Stimulated activated CD4-positive, alpha-beta T cell treated with anti-CD3 and anti-CD28 coated beads, Interleukin-1b, Interleukin-23, amount 100 ng/mL, for 24 hours (primary cell): ENCODE results near the gene CCDC148.

Experiments
- DNase-seq, 4 experiments: peaks; one replicate each; pipeline ENCODE4 v3.0.0-alpha.2; 2020; ENCODE audit warnings: low read depth in 4 of 4, low spot score in 1 of 4

Gene CCDC148

DNA sequence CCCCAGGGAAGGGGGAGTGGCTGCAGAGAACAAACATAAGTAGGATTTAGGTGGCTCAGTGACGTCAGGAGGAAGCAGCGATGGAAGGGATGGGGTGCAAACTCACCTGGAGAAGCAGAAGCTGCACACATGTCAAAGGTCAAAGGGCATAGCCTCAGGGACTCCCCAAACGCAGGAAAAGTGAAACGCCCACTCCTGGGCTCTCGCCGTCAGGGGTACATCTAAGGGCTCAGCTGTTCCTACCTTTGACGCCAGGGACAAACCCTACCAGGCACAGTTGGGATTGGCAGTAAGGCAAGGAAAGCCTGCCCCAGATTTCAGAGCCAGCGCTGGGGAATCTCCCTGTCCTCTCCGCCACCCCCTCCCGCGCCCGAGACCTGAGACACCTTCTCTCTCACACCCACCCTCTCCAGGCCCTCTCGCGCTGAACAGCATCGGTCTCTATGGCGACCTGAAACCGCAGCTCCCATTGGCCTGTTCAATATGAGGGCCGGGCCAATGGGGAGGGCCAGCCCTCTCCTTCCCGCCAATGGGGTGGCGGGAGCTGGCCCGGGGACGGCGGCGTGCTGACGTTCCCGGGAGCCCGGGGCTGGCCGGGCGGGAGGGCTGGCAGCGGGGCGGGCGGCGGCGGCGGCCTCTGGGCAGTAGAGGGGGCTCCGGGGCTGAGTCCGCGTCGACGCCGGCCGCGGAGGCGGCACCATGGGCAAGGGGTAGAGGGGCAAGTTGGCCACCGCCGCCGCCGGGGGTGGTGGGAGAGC is at the start of gene CCDC148, which contains the start of gene PKP4:
Gene CCDC148 (minus strand): TSS at position 445 of the 758 bp plus-strand sequence. CDS start 314 bp downstream, at position 131.
Gene PKP4 (plus strand): TSS at position 644 of the 758 bp plus-strand sequence. CDS start 76,233 bp downstream, outside the sequence.
- peak; percentile 61 to 84 (median 71) for DNase-seq

DNA sequence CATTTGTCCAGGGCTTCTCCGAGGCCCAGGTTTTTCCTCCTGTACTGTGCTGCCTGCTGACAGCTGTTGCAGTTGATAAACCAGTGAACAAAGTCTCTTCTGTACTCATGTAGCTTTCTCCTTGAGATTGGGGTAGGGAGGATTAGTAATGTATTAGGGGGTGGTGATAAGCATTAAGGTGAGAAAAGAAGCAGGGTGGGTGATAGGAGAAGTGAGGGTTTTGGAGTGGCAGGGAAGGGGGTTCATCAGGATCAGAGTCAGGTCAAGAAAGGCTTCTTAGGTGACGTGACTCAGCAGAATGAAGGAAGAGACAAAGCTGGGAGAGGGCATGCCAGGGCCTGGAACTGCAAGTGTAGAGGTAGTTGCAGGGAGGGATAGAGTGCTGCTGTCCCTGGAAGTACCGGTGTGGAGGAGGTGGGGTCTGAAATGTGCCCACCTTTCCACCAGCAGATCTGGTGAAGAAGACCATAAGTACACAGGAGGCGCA is 48.9 kb upstream of the CCDC148 start:
- no peak for DNase-seq

DNA sequence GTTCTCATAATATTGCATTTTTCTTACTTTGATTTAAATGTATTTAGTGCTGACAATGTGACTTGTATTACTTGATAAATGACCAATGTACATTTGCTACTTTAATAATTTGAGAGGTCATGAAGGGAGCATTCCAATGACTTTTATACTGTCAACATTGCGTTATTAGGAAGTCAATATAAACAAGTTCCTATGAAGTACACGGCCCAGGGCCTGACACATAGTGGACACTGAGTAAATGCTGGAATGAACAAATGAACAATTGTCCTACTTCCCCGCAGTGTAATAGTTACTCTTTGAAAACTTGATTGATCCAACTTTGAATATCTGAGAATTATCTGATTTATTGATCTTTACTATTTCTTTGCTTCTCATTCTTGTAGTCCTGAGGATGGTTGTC is 47.5 kb upstream of the CCDC148 start:
- DNase-seq = no peak

DNA sequence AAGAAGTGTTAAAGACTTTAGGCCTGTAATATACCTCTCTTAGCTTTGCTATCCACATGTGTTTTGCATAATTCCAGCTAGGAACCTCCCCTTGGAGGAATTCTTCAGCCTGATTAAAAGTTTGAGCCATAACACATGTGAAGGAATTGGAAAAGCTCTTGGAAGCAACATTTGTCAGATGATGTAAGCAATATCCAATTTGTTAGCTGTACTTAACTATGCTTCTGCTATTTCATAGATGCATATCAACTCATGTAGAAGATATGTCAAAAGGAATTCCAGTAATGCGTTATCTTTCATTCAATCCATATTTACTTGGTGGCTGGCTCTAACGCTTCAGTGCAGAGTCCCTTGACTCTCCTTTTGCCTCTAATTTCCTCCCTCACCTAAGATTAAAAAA is 46.4 kb upstream of the CCDC148 start:
- DNase-seq = no peak

DNA sequence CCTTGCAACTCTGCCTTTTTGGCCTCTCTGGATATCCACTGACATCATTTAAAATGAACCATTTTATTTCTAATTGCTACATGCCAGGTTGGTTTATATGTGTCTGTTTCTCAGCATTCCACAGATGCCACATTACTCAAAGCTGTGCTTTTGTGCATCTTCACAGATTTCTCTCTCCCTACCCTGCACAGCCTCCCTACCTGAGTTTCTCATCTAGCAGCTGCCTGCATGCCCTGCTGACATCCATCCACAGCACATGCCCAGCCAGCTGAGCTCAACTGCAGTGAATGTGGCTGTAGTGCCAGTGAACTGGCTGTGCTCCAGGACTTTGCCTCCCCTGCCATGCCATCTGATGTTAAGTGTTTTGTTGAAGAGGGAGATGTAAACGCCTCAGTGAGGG is 44.7 kb upstream of the CCDC148 start:
- DNase-seq = no peak

DNA sequence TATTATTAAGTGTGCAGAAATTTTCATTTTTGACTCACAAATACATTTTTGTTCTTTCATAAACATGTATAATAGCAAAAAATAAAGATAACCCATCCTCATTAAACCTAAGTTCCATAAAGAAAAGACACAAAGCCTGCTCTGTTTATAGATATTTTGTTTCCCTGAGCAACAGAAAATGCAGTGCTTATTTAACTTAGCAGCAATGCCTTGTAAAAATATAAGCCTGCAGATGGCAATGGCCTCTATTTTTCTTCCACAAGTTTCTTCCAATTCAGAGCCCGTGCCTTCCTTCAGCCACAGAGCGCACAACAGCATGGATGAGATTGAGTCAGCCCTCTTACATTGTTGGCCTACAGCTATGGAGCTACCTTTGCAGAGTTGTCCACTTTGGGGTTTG is 43.8 kb upstream of the CCDC148 start:
- DNase-seq = no peak

DNA sequence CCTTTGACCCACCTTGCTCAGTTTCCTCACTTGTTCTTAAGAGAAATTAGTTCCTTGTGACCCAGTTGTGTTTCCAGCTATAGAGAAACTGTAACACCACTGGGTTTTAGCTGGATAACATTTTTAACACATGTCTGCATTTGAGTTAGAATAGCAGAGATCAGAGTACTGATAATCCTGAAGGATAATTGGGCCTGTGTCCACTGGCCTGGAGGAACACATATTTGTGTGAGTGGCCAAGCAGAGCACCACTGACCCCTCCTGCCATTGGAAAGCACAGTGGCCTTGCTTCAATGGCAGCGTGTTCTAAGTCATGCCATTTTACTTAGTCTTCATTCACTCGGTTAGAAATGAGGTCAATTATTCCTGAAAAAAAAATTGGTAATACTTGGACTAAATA is 42.8 kb upstream of the CCDC148 start:
- DNase-seq = no peak

DNA sequence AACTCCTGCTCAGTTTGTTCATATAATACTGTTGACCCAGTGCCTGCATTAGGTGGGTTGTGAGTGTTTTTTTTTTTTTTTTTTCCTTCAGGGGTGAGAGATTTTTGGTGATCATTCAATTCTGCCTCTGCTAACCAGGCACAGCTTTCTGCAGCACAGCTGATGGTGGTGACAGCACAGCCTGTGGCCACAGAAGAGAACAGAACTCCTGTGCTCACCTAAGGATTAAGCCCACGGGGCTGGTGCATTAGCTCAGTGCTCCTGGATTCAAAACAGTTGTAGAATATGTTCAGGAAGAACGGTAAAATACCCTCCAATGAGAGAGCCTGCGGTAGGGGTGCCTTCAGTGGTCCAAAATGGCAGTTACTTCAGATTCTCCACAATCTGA is 42.2 kb upstream of the CCDC148 start:
- no peak for DNase-seq

DNA sequence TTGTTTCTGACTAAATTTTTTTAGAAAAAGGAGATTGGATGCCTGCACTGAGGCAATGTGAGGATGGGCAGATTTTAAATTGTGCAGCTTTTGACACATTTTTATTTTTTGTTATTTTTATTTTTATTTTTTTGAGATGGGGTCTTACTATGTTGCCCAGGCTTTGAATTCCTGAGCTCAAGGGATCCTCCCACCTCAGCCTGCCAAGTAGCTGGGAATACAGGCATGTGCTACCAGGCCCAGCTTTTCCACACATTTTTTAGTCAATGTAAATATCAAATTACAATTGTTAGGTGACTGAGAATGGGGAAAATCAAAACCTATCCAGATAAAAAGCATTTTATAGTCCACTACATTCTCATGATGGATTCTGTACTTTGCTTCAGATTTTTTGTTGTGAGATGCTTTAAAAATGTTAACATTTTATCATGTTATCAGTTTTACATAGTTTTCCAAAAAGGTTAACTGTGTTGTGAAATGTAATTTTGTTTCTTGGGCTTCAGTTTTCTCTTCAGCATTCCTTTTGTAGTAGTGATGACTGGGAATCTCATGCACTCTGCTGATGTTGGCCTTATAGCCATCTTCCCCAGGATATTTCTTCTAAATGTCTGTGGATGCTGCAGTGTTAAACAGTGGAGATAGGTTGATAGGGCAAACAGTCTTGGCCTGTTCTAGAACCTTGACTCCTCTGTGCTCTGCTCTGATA is 41.6 kb upstream of the CCDC148 start:
- DNase-seq = no peak

DNA sequence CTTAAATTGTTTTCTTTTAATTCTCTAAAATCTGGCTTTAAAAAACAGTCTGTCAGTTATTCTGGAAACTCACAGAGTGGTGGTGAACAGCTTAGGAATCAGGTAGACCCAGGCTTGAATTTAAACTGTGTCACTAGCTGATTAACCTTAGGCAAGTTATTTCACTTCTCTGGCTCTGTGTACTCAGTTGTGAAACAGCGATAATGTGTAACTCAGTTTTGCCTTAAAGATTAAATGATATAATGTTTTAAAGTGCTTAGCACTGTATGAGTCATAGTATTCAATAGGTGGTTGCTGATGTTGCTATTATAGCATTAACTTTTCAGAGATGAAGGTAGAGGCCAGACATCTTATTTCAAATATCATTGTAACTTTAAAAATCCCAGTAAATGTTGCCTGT is 40.9 kb upstream of the CCDC148 start:
- no peak for DNase-seq

DNA sequence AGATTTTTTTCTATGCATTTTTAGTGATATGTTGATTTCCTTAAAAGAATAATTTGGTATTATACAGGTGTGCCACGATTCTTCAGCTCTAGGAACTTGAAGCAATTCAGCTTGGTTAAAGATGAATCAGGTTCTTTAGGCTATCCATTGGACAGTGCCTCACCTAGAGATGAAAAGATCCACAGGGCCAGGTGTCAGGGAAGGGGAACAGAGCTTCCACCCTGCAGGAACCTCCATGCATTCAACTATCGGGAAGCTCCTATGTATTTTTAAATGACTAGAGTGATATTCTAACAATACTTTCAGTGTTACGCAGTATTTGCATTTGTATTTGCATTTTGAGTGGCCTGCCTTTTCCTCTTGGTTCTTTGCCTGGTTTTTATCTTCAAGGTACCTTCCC is 40.4 kb upstream of the CCDC148 start:
- no peak for DNase-seq

DNA sequence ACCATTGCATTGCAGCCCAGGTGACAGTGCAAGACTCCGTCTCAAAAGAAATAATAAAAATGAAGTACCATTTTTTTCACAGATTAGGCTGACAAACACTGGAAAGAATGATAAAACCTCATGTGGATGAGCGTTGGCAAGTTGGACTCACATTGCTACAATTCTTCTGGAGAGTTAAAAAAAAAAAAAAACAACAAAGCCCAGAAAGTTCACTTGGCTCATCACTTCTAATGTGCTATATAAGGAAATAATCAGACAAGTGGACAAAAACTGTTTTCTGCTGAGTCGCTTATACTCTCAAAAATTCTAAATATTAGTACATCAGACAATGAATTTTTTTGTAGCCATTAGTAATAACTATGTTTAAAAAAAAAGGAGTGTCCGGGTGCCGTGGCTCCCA is 38.6 kb upstream of the CCDC148 start:
- DNase-seq = no peak

DNA sequence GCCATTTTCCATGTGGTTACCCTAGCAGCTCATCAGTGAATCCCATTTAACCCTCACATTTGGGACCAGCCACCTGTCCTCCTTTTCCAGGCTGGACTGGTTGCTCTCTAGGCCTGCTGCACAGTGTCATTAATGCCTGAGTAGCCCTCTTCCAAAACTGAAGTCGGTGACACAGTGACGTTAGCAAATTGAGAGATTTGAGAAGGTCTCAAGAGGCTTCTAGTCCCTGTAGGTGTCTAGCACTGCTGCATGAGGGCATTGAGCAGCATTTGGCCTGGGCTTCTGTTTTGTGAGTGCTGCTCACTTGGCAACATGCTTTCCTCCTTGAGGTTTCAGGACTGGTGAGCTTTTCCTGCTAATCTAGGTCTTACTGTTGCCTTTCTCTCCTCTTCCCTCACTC is 36.9 kb upstream of the CCDC148 start:
- DNase-seq = no peak

DNA sequence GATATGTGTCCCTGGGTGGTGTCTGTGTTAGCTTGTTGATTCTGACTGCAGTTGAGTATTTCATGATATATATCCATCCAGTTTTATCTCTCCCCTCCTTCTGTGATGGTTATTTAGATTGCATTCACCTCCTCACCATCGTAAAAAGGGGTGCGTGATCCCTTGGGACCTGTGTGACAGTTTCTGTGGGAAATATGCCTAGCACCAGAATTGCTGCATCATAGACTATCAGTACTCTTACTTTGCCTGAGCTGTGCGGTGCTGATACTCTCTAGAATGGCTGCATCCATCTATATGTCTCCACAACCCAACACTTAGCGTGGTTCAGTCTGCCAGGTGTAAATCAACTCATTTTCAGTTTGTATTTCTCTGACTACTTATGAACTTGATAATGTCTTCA is 34.5 kb upstream of the CCDC148 start:
- no peak for DNase-seq

DNA sequence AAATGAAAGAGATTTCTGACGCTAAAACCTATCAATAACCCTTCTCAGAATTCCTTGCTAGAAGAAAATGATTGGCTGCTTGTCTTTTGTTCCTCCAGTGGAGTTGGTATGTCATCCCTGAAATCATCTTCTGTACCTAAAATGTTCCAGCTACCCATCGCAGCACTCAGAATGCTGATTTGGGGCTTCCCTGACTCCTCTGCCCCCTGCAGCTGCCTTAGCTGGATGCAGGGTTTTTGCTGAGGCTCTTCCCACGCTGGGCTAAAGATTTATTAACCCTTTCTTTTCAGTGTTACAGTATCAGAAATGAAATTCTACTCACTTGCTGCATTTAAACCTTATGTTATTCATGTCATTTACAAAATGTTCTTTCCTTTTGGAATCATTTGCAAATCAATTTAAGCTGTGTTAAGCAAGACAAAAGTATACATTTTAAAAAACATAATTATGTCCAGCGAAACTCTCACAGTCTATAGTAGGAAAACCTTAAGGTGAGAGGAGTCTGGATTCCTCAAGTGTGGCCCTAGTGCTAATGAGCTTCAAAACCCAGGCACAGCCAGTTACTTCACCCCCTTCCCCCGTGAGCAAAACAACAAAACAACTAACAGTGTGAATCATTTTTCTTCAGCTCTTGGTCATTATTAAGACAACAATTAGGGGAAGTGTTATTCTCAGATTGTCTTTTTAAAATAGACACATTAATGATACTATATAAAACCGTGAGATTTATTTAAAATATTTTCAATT is 33.0 kb upstream of the CCDC148 start:
- no peak for DNase-seq

DNA sequence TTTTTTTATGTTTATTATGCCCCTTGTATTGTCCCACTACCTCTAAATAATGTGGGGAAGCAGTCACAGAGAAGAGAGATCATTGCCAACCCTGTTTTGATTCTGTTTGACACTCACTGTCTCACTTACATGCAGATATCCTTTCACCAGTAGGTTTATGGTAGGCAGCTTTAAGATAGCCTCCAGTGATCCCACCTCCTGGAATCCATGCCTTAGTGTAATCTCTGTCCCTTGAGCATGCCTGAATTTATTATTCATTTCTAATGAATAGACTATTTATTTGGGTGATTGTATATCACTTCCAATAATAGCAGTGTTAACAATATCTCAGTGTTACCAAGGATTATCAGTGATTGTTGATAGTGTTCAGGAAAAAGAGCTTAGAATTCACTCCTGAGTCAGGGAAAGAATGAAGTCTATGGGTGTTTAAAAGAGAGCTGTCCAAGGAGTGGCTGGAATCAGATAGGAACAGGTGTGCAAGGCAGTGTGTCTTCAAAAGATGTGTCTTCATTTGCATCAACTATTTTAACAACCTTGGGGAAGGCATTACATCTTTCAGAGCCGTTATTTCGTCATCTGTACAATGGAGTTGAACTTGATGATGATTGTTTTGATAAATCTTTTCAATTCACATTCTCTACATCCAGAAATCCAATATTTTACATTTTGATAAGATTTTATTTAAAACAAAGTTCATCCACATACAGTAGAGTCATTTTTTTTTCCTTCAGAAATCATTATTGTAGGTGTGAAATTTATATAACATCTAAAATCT is 32.1 kb upstream of the CCDC148 start:
- no peak for DNase-seq

DNA sequence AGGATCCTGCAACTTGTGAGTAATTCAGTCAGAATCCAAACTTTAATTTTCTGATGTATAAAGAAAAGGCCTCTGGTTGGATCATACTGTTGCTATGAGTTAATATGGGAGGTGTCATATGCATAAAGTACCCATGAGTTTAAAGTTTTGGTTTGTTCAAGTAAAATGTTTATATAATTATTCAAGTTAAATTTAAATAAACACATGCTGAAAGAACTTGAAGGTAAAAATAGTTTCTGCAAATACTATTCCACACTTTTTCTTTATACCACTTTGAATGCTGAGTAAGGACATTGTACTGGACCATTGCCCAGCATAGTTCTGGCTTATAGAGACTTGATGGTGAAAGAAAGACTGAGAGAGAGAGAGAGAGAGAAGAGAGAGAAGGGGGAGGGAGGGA is 30.9 kb upstream of the CCDC148 start:
- DNase-seq = no peak

DNA sequence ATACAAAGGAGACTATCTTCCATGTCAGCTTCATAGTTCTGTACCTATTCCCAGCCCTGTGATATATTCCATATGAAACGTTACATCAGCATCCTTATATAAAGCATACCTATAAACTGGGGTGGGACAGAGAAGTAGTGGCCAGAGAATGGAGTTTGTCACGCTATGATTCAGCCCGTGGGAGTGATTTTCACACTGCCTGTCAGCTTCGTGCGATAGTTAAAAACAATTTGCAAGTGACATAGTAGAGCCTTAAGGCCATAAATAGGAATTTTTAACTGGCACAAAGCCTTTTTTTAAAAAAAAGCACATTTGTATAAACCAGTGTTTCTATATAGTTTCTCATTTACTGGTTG is 30.4 kb upstream of the CCDC148 start:
- DNase-seq = no peak

DNA sequence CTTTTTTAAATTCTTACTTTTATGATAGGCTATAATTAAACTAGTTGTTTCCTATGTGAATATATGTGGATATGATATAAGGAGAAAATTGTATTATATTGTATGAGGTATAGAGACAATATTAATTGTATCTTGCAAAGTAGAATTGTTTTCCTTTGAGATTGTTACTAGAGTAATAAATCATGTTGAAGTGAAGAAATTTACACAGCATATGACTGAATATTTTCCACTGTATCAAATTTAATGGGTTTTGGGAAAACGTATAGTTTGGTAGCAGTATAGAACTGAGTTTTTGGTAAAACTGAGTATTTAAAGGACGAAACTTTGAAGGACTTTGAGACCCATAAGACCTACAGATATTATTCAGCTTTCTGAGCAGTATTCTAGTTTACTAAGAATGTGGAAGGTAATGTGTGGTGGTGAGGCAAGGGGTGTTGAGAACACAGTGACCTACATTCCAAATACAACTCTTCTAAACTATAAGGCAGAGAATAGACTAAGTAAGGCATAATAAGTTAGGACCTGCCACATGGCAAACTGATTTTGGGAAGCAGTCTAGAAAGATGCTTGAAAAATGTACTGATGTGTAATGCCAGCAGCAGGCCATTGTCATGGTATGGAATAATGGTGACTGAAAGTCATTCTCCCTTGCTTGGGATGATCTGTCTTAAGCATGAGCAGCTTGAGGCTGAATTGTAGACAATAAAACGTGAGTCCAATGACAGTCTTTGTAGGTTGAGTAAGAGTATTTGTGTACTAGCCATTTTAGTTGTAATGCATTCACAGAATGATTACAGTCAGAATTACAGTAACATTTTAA is 29.8 kb upstream of the CCDC148 start:
- no peak for DNase-seq

DNA sequence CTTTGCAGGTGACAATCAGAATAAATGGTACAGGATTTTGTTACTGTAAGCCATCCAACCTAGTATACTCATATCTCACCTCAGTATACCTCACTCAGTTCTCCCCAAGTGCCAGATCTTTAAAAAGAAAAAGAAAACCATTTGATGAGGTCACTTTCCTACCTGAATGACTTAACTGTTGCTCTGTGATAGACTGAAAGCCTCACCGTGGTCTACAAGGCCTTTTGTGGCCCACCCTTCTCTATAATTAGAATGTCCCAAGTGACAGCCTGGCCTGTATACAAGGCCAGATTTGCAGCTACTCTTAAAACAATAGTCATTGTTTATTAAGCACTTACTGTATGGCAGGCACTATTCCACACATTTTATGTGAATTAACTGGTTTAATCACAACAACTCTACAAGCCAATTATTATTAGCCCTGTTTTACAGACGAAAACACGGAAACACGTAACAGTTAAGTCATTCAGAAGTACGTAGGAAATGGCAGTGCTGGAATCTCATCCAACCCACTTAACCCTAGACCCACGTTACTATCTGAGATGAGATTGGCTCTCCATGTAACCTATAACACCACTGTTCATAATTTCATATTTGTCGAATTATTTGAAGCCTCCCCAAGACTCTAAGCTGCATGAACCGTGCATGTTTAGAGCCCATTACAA is 28.5 kb upstream of the CCDC148 start:
- DNase-seq = no peak
